Activated T-helper 1 cell treated with anti-CD3 and anti-CD28 coated beads, Interleukin-12 subunit alpha, Interleukin-12 subunit beta, Interleukin-2, Interleukin-4 antibody, amounts not matched to agents 30 ng/mL and 10 ng/mL and 1 ng/mL, durations not matched to agents 14 hours and 24 hours and 36 hours (primary cell): ENCODE data around the gene C5orf52. TPM values are rescaled to one million over a fixed set of nuclear protein-coding genes. Genes with fewer than 3 reads are reported as not detected.
A peak's percentile ranks its signal among the peaks of the same experiment; 100 is the strongest.
"Not testable (repeated sequence)": the region's sequence is repeated elsewhere in the genome, so short reads cannot be mapped to it uniquely, and the experiment has no call there.

Experiments
- DNase-seq: peaks from one replicate; pipeline ENCODE4 v3.0.0; 2021; ENCODE audit warnings: low spot score
- H3K27ac Mint-ChIP-seq: one replicate; pipeline ENCODE4 v1.8.0; 2021; ENCODE audit warnings: mild to moderate bottlenecking, mixed read lengths
- H3K27me3 Mint-ChIP-seq: one replicate; pipeline ENCODE4 v1.8.0; 2022; ENCODE audit warnings: mild to moderate bottlenecking, moderate library complexity, mixed read lengths; ENCODE audit not compliant: insufficient read depth
- H3K36me3 Mint-ChIP-seq: one replicate; pipeline ENCODE4 v1.8.0; 2021; ENCODE audit warnings: low read depth, mixed read lengths
- H3K4me1 Mint-ChIP-seq: one replicate; pipeline ENCODE4 v1.8.0; 2021; ENCODE audit warnings: low read depth, mixed read lengths
- H3K4me3 Mint-ChIP-seq: one replicate; pipeline ENCODE4 v1.8.0; 2021; ENCODE audit warnings: mild to moderate bottlenecking, moderate library complexity, mixed read lengths
- H3K9me3 Mint-ChIP-seq: one replicate; pipeline ENCODE4 v1.8.0; 2021; ENCODE audit warnings: mixed read lengths
- intact Hi-C: fragments of 100-400 bp; cut with micrococcal nuclease; formaldehyde crosslinking; loops from one replicate; pipeline ENCODE4 v1.15.1; 2024
- total RNA-seq: library from RNA; stranded (reverse); gene quantifications from 2 replicates; pipeline ENCODE4 v1.2.3, GENCODE V29; 2022

C5orf52 gene
- total RNA-seq, 1 donor from 2014 or later: 0.39 TPM

GRCh38 chr5:157713830-157714595 lies 42.7 kb downstream of the C5orf52 start:
- DNase-seq: no peak
- H3K4me3 Mint-ChIP-seq: no peak overlapping the region
- intact Hi-C loops: no loop called here
- no peaks in the 10 kb centered on the region for H3K27me3 Mint-ChIP-seq
- no peaks in the 10 kb centered on the region for H3K9me3 Mint-ChIP-seq
- H3K36me3 Mint-ChIP-seq: no peaks in the 10 kb centered on the region
- H3K27ac Mint-ChIP-seq: no peak overlapping the region
- H3K4me1 Mint-ChIP-seq: peaks cover 55% of the 10 kb centered on the region

- Mint-ChIP-seq H3K4me1 (peaks cover 55% of the 10 kb centered on the region), H3K4me3 (no peak overlapping the region), H3K36me3 (no peaks in the 10 kb centered on the region), H3K9me3 (no peaks in the 10 kb centered on the region), H3K27me3 (no peaks in the 10 kb centered on the region), H3K27ac (no peak overlapping the region)
- DNase-seq: no peak
- intact Hi-C loops: no loop called here
Measured at GRCh38 chr5:157714596-157714864, 43.2 kb downstream of the C5orf52 start.

- Mint-ChIP-seq H3K27me3 (no peaks in the 10 kb centered on the region), H3K36me3 (no peaks in the 10 kb centered on the region), H3K27ac (peak overlapping the region; percentile 59), H3K4me3 (peak overlapping the region; percentile 45), H3K9me3 (no peaks in the 10 kb centered on the region), H3K4me1 (peaks cover 45% of the 10 kb centered on the region)
- intact Hi-C loops: loop anchor here (1.0 to 5.0 kb wide), 8 partner anchors 13 to 376 kb away; partner anchors contain the start of genes SOX30 and THG1L
- no peak for DNase-seq
Measured at GRCh38 chr5:157718519-157718918, 47.2 kb downstream of the C5orf52 start.

GRCh38 chr5:157719245-157719644 lies 47.9 kb downstream of the C5orf52 start:
- Mint-ChIP-seq H3K9me3 (no peaks in the 10 kb centered on the region), H3K4me3 (no peak overlapping the region), H3K36me3 (peaks cover 2% of the 10 kb centered on the region), H3K4me1 (peaks cover 39% of the 10 kb centered on the region), H3K27ac (no peak overlapping the region), H3K27me3 (no peaks in the 10 kb centered on the region)
- DNase-seq: no peak
- intact Hi-C loops: loop anchor here (2.0 to 5.0 kb wide), 3 partner anchors 67 to 212 kb away; partner anchors contain the start of gene SOX30

GRCh38 chr5:157721159-157721558 lies 49.8 kb downstream of the C5orf52 start:
- Mint-ChIP-seq H3K27ac (no peak overlapping the region), H3K27me3 (no peaks in the 10 kb centered on the region), H3K4me3 (no peak overlapping the region), H3K9me3 (peaks cover 4% of the 10 kb centered on the region), H3K36me3 (peaks cover 2% of the 10 kb centered on the region), H3K4me1 (peaks cover 30% of the 10 kb centered on the region)
- intact Hi-C loops: no loop called here
- DNase-seq: no peak

GRCh38 chr5:157722895-157723294 lies 51.6 kb downstream of the C5orf52 start:
- H3K9me3 Mint-ChIP-seq, H3K36me3 Mint-ChIP-seq, H3K27me3 Mint-ChIP-seq, H3K4me3 Mint-ChIP-seq, intact Hi-C loops, DNase-seq, H3K27ac Mint-ChIP-seq: not testable (repeated sequence)
- H3K4me1 Mint-ChIP-seq: peaks cover 16% of the 10 kb centered on the region

GRCh38 chr5:157726607-157727006 lies 55.3 kb downstream of the C5orf52 start:
- H3K4me3 Mint-ChIP-seq, H3K9me3 Mint-ChIP-seq, H3K36me3 Mint-ChIP-seq, H3K27me3 Mint-ChIP-seq, H3K27ac Mint-ChIP-seq, DNase-seq, intact Hi-C loops: not testable (repeated sequence)
- peaks cover 24% of the 10 kb centered on the region for H3K4me1 Mint-ChIP-seq

- H3K4me3 Mint-ChIP-seq, H3K36me3 Mint-ChIP-seq, DNase-seq, H3K27ac Mint-ChIP-seq, H3K27me3 Mint-ChIP-seq, intact Hi-C loops, H3K9me3 Mint-ChIP-seq: not testable (repeated sequence)
- H3K4me1 Mint-ChIP-seq: peaks cover 33% of the 10 kb centered on the region
Measured at GRCh38 chr5:157727858-157728257, 56.5 kb downstream of the C5orf52 start.

Other genes starting within 250 kb of the C5orf52 start
- gene NIPAL4, start 211.3 kb upstream of the C5orf52 start, total RNA-seq: 2.2 and 2.3 TPM in 2 replicates
- 341 and 348 TPM in 2 replicates for gene ADAM19, start 95.8 kb upstream of the C5orf52 start, total RNA-seq
- 0.12 and 0.29 TPM in 2 replicates for gene SOX30, start 19.1 kb upstream of the C5orf52 start, total RNA-seq
- 26.8 and 30.1 TPM in 2 replicates for gene THG1L, start 59.9 kb downstream of the C5orf52 start, total RNA-seq
- gene LSM11, start 72.2 kb downstream of the C5orf52 start, total RNA-seq: 8.8 and 9.0 TPM in 2 replicates
- gene CLINT1, start 187.6 kb downstream of the C5orf52 start, total RNA-seq: 90.5 and 93.1 TPM in 2 replicates